ENCODE measurements around the gene CRTC3.

- TF ChIP-seq ARNT (IDR thresholded peaks at IDR 0.05) (no peak), BHLHE40 (IDR thresholded peaks at IDR 0.05; ENCODE audit: borderline replicate concordance) (no peak), CTBP1 (IDR thresholded peaks at IDR 0.05; ENCODE audit: borderline replicate concordance) (no peak), TARDBP (IDR thresholded peaks at IDR 0.05) (no peak), SP1 (IDR thresholded peaks at IDR 0.05) (no peak), ZNF384 (IDR thresholded peaks at IDR 0.05) (no peak), FOXA1 (IDR thresholded peaks at IDR 0.05) (no peak), LEF1 (IDR thresholded peaks at IDR 0.05; ENCODE audit: borderline replicate concordance) (no peak), L3MBTL2 (conservative IDR thresholded peaks at IDR 0.05) (no peak), HDGF (IDR thresholded peaks at IDR 0.05; ENCODE audit: borderline replicate concordance) (no peak)
Measured at GRCh38 chr15:90623854-90624253, 94.1 kb downstream of the CRTC3 start.
